Measurements from ENCODE around the gene BMPER. TPM values are rescaled to one million over a fixed set of nuclear protein-coding genes. Genes with fewer than 3 reads are reported as not detected.
A peak's percentile ranks its signal among the peaks of the same experiment; 100 is the strongest.

Gene BMPER
- total RNA-seq, 6 donors from 2014 or later, result 2.5 to 15.6 (median 9.4) TPM

GRCh38 chr7:34091321-34091917 is 186.1 kb downstream of the BMPER start:
- ATAC-seq (ENCODE audit: low FRiP score in 2 of 2) (peak in 1 of 2 donors; percentile 39), DNase-seq (no peak)
- H3K4me1 ChIP-seq, result no peaks in the 10 kb centered on the region
- H3K36me3 ChIP-seq, result no peaks in the 10 kb centered on the region
- 27 to 44% methylated on average over 4 of the region's 4 CpGs for WGBS, 2 donors
- peak in 3 of 6 experiments; percentile 24 to 51 (median 46) for TF ChIP-seq CTCF (IDR thresholded peaks at IDR 0.05)
- TF ChIP-seq EP300 (IDR thresholded peaks at IDR 0.05), result no peak
- H3K9me3 ChIP-seq, result no peaks in the 10 kb centered on the region
- no peaks in the 10 kb centered on the region for H3K27me3 ChIP-seq
- H3K27ac ChIP-seq, result no peak overlapping the region
- H3K4me3 ChIP-seq, result no peak overlapping the region

GRCh38 chr7:34093276-34093675 is 187.9 kb downstream of the BMPER start:
- Histone ChIP-seq H3K4me1 (no peaks in the 10 kb centered on the region), H3K9me3 (no peaks in the 10 kb centered on the region), H3K36me3 (no peaks in the 10 kb centered on the region), H3K27ac (no peak overlapping the region), H3K4me3 (no peak overlapping the region), H3K27me3 (no peaks in the 10 kb centered on the region)
- TF ChIP-seq CTCF (IDR thresholded peaks at IDR 0.05) (no peak), EP300 (IDR thresholded peaks at IDR 0.05) (no peak), POLR2AphosphoS5 (IDR thresholded peaks at IDR 0.05) (no peak), POLR2A (IDR thresholded peaks at IDR 0.05) (no peak)
- ATAC-seq (ENCODE audit: low FRiP score in 2 of 2) (no peak), DNase-seq (no peak)
- 87% methylated on average over 3 of the region's 3 CpGs for WGBS, 2 donors

GRCh38 chr7:34096198-34096651 is 190.9 kb downstream of the BMPER start:
- TF ChIP-seq CTCF (IDR thresholded peaks at IDR 0.05), result no peak
- TF ChIP-seq POLR2AphosphoS5 (IDR thresholded peaks at IDR 0.05), result peak in 1 of 2 donors; percentile 48
- ATAC-seq (ENCODE audit: low FRiP score in 2 of 2) (peak; percentile 79 to 95), DNase-seq (peak in 1 of 2 donors; percentile 31)
- Histone ChIP-seq H3K4me3 (no peak overlapping the region), H3K27me3 (no peaks in the 10 kb centered on the region), H3K27ac (no peak overlapping the region), H3K9me3 (no peaks in the 10 kb centered on the region), H3K4me1 (no peaks in the 10 kb centered on the region), H3K36me3 (no peaks in the 10 kb centered on the region)
- 46 to 67% methylated on average over 2 to 4 of the region's 4 CpGs for WGBS, 2 donors

- no peaks in the 10 kb centered on the region for H3K27me3 ChIP-seq
- 61 to 65% methylated on average over 2 of the region's 2 CpGs for WGBS, 2 donors
- no peak overlapping the region for H3K4me3 ChIP-seq
- ATAC-seq (ENCODE audit: low FRiP score in 2 of 2), result no peak
- TF ChIP-seq EP300 (IDR thresholded peaks at IDR 0.05) (no peak), POLR2AphosphoS5 (IDR thresholded peaks at IDR 0.05) (no peak), CTCF (IDR thresholded peaks at IDR 0.05) (no peak), POLR2A (IDR thresholded peaks at IDR 0.05) (no peak)
- H3K36me3 ChIP-seq, result no peaks in the 10 kb centered on the region
- H3K9me3 ChIP-seq, result no peaks in the 10 kb centered on the region
- no peak for DNase-seq
- no peak overlapping the region for H3K27ac ChIP-seq
- H3K4me1 ChIP-seq, result no peaks in the 10 kb centered on the region
These were observed 191.4 kb downstream of the BMPER start for GRCh38 chr7:34096777-34097176.

GRCh38 chr7:34100661-34101060 is 195.3 kb downstream of the BMPER start:
- H3K9me3 ChIP-seq, result no peaks in the 10 kb centered on the region
- 72 to 76% methylated on average over 4 of the region's 4 CpGs for WGBS, 2 donors
- H3K27me3 ChIP-seq, result no peaks in the 10 kb centered on the region
- no peak for TF ChIP-seq EP300 (IDR thresholded peaks at IDR 0.05)
- TF ChIP-seq POLR2AphosphoS5 (IDR thresholded peaks at IDR 0.05), result no peak
- no peak for TF ChIP-seq POLR2A (IDR thresholded peaks at IDR 0.05)
- TF ChIP-seq CTCF (IDR thresholded peaks at IDR 0.05), result no peak
- no peak overlapping the region for H3K27ac ChIP-seq
- ATAC-seq (ENCODE audit: low FRiP score in 2 of 2), result no peak
- no peak for DNase-seq
- H3K36me3 ChIP-seq, result no peaks in the 10 kb centered on the region
- H3K4me3 ChIP-seq, result no peak overlapping the region
- H3K4me1 ChIP-seq, result no peaks in the 10 kb centered on the region

Measured in upper lobe of left lung (tissue), 6 donors.